Measurements from ENCODE around the gene CDKN1C. TPM values are rescaled to one million over a fixed set of nuclear protein-coding genes. Genes with fewer than 3 reads are reported as not detected.

CDKN1C gene
- total and polyA plus RNA-seq, 2 of the 8 experiments (the other 6 are each of a cell fraction or from before 2014, with no cell fraction given) = 12.8 to 14.1 TPM

DNA sequence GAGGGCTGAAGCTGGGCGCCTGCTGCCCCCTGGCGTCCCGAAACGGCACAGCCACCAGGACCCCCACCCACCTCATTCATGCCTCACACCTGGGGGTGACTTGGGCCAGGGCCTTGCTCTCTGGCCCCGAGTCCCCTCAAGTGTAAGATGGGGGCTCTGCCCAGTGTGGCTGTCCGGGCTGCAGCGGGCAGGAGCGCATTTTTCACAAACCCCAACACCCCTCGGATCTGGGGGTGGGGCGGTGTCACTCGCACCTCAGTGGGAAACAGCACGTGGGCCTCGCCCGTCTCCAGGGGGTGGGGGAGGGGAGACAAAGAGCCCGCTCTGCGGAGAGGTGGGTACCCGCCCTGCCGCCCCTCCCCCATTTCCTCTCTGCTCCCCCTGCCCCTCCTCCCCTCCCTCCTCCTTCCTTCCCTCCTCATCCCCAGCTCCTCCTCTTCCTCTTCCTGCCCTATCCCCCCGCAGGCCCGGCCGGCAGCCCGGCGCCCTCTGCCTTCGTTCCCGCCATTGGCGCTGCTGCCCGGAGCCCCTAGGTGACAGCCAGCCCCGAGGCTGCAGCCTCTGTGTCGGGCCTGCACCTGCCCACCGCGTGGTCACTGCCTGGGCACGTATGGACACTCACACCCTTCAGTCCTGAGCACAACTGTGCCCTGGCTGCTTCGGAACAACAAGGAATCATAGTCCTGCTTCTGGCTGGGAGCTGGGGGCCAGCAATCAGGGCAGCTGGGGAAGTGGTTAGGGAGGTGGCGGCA is 6.8 kb upstream of the CDKN1C start (continued):
- TF ChIP-seq EP300 (IDR thresholded peaks at IDR 0.05; ENCODE audit: borderline replicate concordance in 1 of 2, low read depth in 2 of 2, low read length in 2 of 2) (0 out of 3 replicates have a peak, but pooled peaks of 1 of the 2 experiments have one; percentile 6), RAD21 (IDR thresholded peaks at IDR 0.05 in 1 of 2, conservative IDR thresholded peaks at IDR 0.05 in 1 of 2; ENCODE audit: low read depth in 2 of 2, low read length in 2 of 2) (peak; percentile 90 to 94), KDM1A (IDR thresholded peaks at IDR 0.05; ENCODE audit: borderline replicate concordance, low read length) (0 out of 2 replicates have a peak, but pooled peaks have one; percentile 65), SP1 (IDR thresholded peaks at IDR 0.05; ENCODE audit: low read depth, low read length) (0 out of 2 replicates have a peak, but pooled peaks have one; percentile 31), TBP (IDR thresholded peaks at IDR 0.05; ENCODE audit: low read depth, low read length) (peak; percentile 45; the same call in 1 of the 2 replicates), SIN3A (conservative IDR thresholded peaks at IDR 0.05 in 1 of 2, IDR thresholded peaks at IDR 0.05 in 1 of 2; ENCODE audit: low read depth in 1 of 2, low read length in 2 of 2) (peak; percentile 45 to 55; a peak in 2 of 4 replicates), TAF1 (IDR thresholded peaks at IDR 0.05; ENCODE audit: low read depth, low read length) (peak; percentile 57), CTBP2 (IDR thresholded peaks at IDR 0.05; ENCODE audit: borderline replicate concordance, insufficient read depth, insufficient read length, low read length) (peak; percentile 28), EZH2 (IDR thresholded peaks at IDR 0.05; ENCODE audit: low read depth, low read length, severe bottlenecking) (no peak), POLR2AphosphoS5 (IDR thresholded peaks at IDR 0.05; ENCODE audit: low read depth, low read length) (peak; percentile 25; the same call in 1 of the 2 replicates), CHD1 (IDR thresholded peaks at IDR 0.05; ENCODE audit: low read depth, low read length) (no peak), CTCF (IDR thresholded peaks at IDR 0.05; ENCODE audit: control extremely low read depth in 1 of 3, insufficient read depth in 1 of 3, low read depth in 1 of 3, low read length in 3 of 3) (peak in 2 of 3 experiments; percentile 92 to 93; a peak in 3 of 4 replicates), BACH1 (IDR thresholded peaks at IDR 0.05; ENCODE audit: low read length) (0 out of 2 replicates have a peak, but pooled peaks have one; percentile 26), TAF7 (optimal IDR thresholded peaks at IDR 0.05; ENCODE audit: borderline replicate concordance, low read depth, low read length) (peak; percentile 60), KDM4A (IDR thresholded peaks at IDR 0.05; ENCODE audit: low read depth, low read length, severe bottlenecking) (peak; percentile 38), SIRT6 (IDR thresholded peaks at IDR 0.05; ENCODE audit: low read length) (no peak), POU5F1 (IDR thresholded peaks at IDR 0.05; ENCODE audit: low read depth, low read length) (no peak), ASH2L (IDR thresholded peaks at IDR 0.05; ENCODE audit: low read length) (peak; percentile 91)
- TF ChIP-seq, protein P1, sequence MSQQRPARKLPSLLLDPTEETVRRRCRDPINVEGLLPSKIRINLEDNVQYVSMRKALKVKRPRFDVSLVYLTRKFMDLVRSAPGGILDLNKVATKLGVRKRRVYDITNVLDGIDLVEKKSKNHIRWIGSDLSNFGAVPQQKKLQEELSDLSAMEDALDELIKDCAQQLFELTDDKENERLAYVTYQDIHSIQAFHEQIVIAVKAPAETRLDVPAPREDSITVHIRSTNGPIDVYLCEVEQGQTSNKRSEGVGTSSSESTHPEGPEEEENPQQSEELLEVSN (IDR thresholded peaks at IDR 0.05) = peak; percentile 92

Data from H1 (cell line).